B cell (primary cell): ENCODE data around the gene SERPINI2. TPM values are rescaled to one million over a fixed set of nuclear protein-coding genes. Genes with fewer than 3 reads are reported as not detected.

ENCODE experiments used
- ATAC-seq: fragments of 200-7000 bp; cut with Tn5 transposase; one replicate; pipeline ENCODE4 v1.10.0; 2021; ENCODE audit warnings: low read depth, mild to moderate bottlenecking, moderate number of reproducible peaks, moderate library complexity
- CTCF ChIA-PET: fragments of 350-600 bp; sonication (Branson Sonifier 250); formaldehyde crosslinking; loops from one replicate; lab custom pipeline; 2021; ENCODE audit warnings: antibody characterized with exemption, inconsistent platforms; lab: Charles Lee
- POLR2A ChIA-PET: fragments of 350-600 bp; sonication (Branson Sonifier 250); formaldehyde crosslinking; loops from one replicate; lab custom pipeline; 2021; ENCODE audit warnings: antibody characterized with exemption; lab: Charles Lee
- DNase-seq: peaks from one replicate; pipeline ENCODE4 v3.0.0; 2013
- H2AFZ ChIP-seq: 2 replicates; pipeline ENCODE4 v1.6.1; 2012; ENCODE audit warnings: mild to moderate bottlenecking, low read depth, low read length; ENCODE audit not compliant: insufficient read depth, poor library complexity, severe bottlenecking
- H3K27ac ChIP-seq, 2 donors: 1 replicate in 1 of 2; 2 replicates in 1 of 2; pipeline ENCODE4 v1.5.1; 2012 to 2013; ENCODE audit warnings: low read length in 2 of 2, mild to moderate bottlenecking in 2 of 2, moderate library complexity in 1 of 2
- H3K27me3 ChIP-seq, 4 experiments: fragments of 200-600 bp in 1 of 4; sonication (generic) in 1 of 4; replicated peaks in 1 of 4; 1 replicate in 2 of 4; 2 replicates in 2 of 4; pipeline versions ENCODE4 v1.6.1 to v1.7.0; 2013 to 2016; ENCODE audit warnings: low read length in 3 of 4, mild to moderate bottlenecking in 2 of 4, mixed read lengths in 1 of 4, moderate library complexity in 1 of 4; ENCODE audit not compliant: insufficient read depth in 4 of 4, control insufficient read depth in 3 of 4; ENCODE audit errors: control extremely low read depth in 1 of 4
- H3K36me3 ChIP-seq, 2 experiments: replicated peaks in 1 of 2; 1 replicate in 1 of 2; 2 replicates in 1 of 2; pipeline versions ENCODE4 v1.6.1 to v1.7.1; 2013; ENCODE audit warnings: low read length in 1 of 2; ENCODE audit not compliant: insufficient read depth in 2 of 2, control insufficient read depth in 1 of 2; ENCODE audit errors: control extremely low read depth in 1 of 2, extremely low read depth in 1 of 2
- H3K4me1 ChIP-seq, 2 donors: fragments of 200-600 bp in 1 of 2; sonication (generic) in 1 of 2; 1 replicate in 1 of 2; 2 replicates in 1 of 2; pipeline versions ENCODE4 v1.5.1 to v1.6.1; 2013 to 2017; ENCODE audit warnings: low read length in 2 of 2; ENCODE audit not compliant: control insufficient read depth in 2 of 2, insufficient read depth in 2 of 2
- H3K4me2 ChIP-seq: replicated peaks from 2 replicates; pipeline ENCODE3; 2012; ENCODE audit warnings: mild to moderate bottlenecking, low read depth, low read length; ENCODE audit not compliant: poor library complexity, severe bottlenecking
- H3K4me3 ChIP-seq, 5 experiments: fragments of 200-600 bp in 1 of 5; sonication (generic) in 1 of 5; 1 replicate in 3 of 5; 2 replicates in 2 of 5; pipeline versions ENCODE4 v1.5.1 to v1.7.0; 2011 to 2016; ENCODE audit warnings: low read length in 4 of 5, mild to moderate bottlenecking in 4 of 5, low read depth in 2 of 5, control low read depth in 1 of 5, moderate library complexity in 1 of 5; ENCODE audit not compliant: insufficient read depth in 1 of 5; ENCODE audit errors: control extremely low read depth in 1 of 5, extremely low read depth in 1 of 5
- H3K79me2 ChIP-seq: fragments of 200-600 bp; sonication (generic); one replicate; pipeline ENCODE4 v1.6.0; 2016; ENCODE audit warnings: low read length; ENCODE audit not compliant: control insufficient read depth, insufficient read depth
- H3K9ac ChIP-seq: fragments of 200-600 bp; sonication (generic); 2 replicates; pipeline ENCODE4 v1.6.1; 2017; ENCODE audit warnings: mild to moderate bottlenecking, low read length, moderate library complexity
- H3K9me3 ChIP-seq, 3 donors: one replicate each; pipeline versions ENCODE4 v1.6.1 to v1.7.1; 2013; ENCODE audit warnings: low read length in 2 of 3; ENCODE audit not compliant: control insufficient read depth in 2 of 3, insufficient read depth in 1 of 3; ENCODE audit errors: control extremely low read depth in 1 of 3
- H4K20me1 ChIP-seq: 2 replicates; pipeline ENCODE4 v1.6.0; 2012; ENCODE audit warnings: mild to moderate bottlenecking, low read length; ENCODE audit not compliant: insufficient read depth, control insufficient read depth, poor library complexity, severe bottlenecking
- H3K27ac Mint-ChIP-seq: one replicate; pipeline ENCODE4 v1.8.0; 2021; ENCODE audit warnings: mixed read lengths
- H3K27me3 Mint-ChIP-seq: one replicate; pipeline ENCODE4 v1.8.0; 2021; ENCODE audit warnings: mixed read lengths
- H3K4me1 Mint-ChIP-seq: one replicate; pipeline ENCODE4 v1.8.0; 2021; ENCODE audit warnings: mixed read lengths
- H3K4me3 Mint-ChIP-seq: one replicate; pipeline ENCODE4 v1.8.0; 2021; ENCODE audit warnings: mixed read lengths
- H3K9me3 Mint-ChIP-seq: one replicate; pipeline ENCODE4 v1.8.0; 2022; ENCODE audit warnings: mixed read lengths; ENCODE audit not compliant: insufficient read depth
- CTCF ChIP-seq: fragments of 200-600 bp; IDR thresholded peaks from one replicate; pipeline ENCODE4 v1.8.0; 2022; ENCODE audit warnings: antibody characterized with exemption, mild to moderate bottlenecking
- EZH2 ChIP-seq: IDR thresholded peaks from 2 replicates; pipeline ENCODE4 v1.6.1; 2012; ENCODE audit warnings: borderline replicate concordance, low read depth, mild to moderate bottlenecking, moderate library complexity, low read length; ENCODE audit not compliant: insufficient read depth, poor library complexity, severe bottlenecking
- WGBS: methylation state at CpG from one replicate; pipeline ENCODE4 v1.1.5; 2013; ENCODE audit warnings: missing lambda C conversion rate; ENCODE audit not compliant: insufficient coverage; 5-methylcytosine and 5-hydroxymethylcytosine counted together
- intact Hi-C: fragments of 100-400 bp; cut with micrococcal nuclease; formaldehyde crosslinking; loops from one replicate; pipeline ENCODE4 v1.10.0; 2022
- polyA plus RNA-seq: library from polyadenylated mRNA; depleted of rRNA; stranded (reverse); fragments of >200 nt; gene quantifications from 2 replicates; pipeline ENCODE4 v1.2.3, GENCODE V29; 2012
- total RNA-seq, 2 donors: library from RNA; stranded (reverse); fragments of 120-200 nt in 1 of 2; gene quantifications; 1 replicate in 1 of 2; 2 replicates in 1 of 2; pipeline versions ENCODE4 v1.2.3 to v1.2.4, GENCODE V29; 2013 to 2022

SERPINI2 gene
- total and polyA plus RNA-seq, 2 donors (not counting 1 experiment from before 2014, with no cell fraction given) = not detected

GRCh38 chr3:167397826-167398225, 76.0 kb downstream of the SERPINI2 start:
- intact Hi-C loops = no loop called here
- Mint-ChIP-seq H3K9me3 (no peaks in the 10 kb centered on the region), H3K27ac (no peak overlapping the region), H3K4me1 (no peaks in the 10 kb centered on the region), H3K4me3 (no peak overlapping the region), H3K27me3 (peaks cover 6% of the 10 kb centered on the region)
- ChIA-PET POLR2A (no interaction called here), CTCF (no interaction called here)
- Histone ChIP-seq H3K9me3 (no peaks in the 10 kb centered on the region), H3K27me3 (peaks cover 0 to 4% (median 0%) of the 10 kb centered on the region in 4 experiments), H3K4me3 (no peak overlapping the region), H3K4me1 (no peaks in the 10 kb centered on the region), H3K4me2 (no peak overlapping the region), H3K27ac (no peak overlapping the region), H4K20me1 (no peaks in the 10 kb centered on the region), H3K9ac (no peak overlapping the region), H3K36me3 (no peaks in the 10 kb centered on the region), H3K79me2 (no peaks in the 10 kb centered on the region), H2AFZ (no peak overlapping the region)
- DNase-seq (no peak), ATAC-seq (no peak)
- no peak for TF ChIP-seq CTCF
- TF ChIP-seq EZH2 = no peak
- 83% methylated on average over 1 of the region's 1 CpG for WGBS

GRCh38 chr3:167396075-167396474, 77.8 kb downstream of the SERPINI2 start:
- intact Hi-C loops = no loop called here
- Mint-ChIP-seq H3K27ac (no peak overlapping the region), H3K4me3 (no peak overlapping the region), H3K9me3 (no peaks in the 10 kb centered on the region), H3K27me3 (peaks cover 9% of the 10 kb centered on the region), H3K4me1 (no peaks in the 10 kb centered on the region)
- Histone ChIP-seq H3K79me2 (no peaks in the 10 kb centered on the region), H3K36me3 (no peaks in the 10 kb centered on the region), H3K27me3 (no peaks in the 10 kb centered on the region), H3K27ac (no peak overlapping the region), H3K4me3 (no peak overlapping the region), H3K4me2 (no peak overlapping the region), H3K9me3 (no peaks in the 10 kb centered on the region), H3K4me1 (no peaks in the 10 kb centered on the region), H3K9ac (no peak overlapping the region), H4K20me1 (no peaks in the 10 kb centered on the region), H2AFZ (no peak overlapping the region)
- ChIA-PET POLR2A (no interaction called here), CTCF (interaction anchor here (1.1 kb wide), 1 partner anchor 16 kb away, joined by 3 read pairs; the partner anchor contains the start of gene ZBBX)
- no peak for DNase-seq
- WGBS = 92% methylated on average over 1 of the region's 2 CpGs
- TF ChIP-seq EZH2 = no peak
- TF ChIP-seq CTCF = no peak
- no peak for ATAC-seq
